Activated CD4-positive, alpha-beta memory T cell treated with anti-CD3 and anti-CD28 coated beads, Interleukin-2, amount 10 ng/mL, durations not matched to agents 7 days and 5 days (primary cell): ENCODE results near the gene PIN1. TPM values are rescaled to one million over a fixed set of nuclear protein-coding genes. Genes with fewer than 3 reads are reported as not detected.

Experiments used
- CTCF ChIA-PET: fragments of 350-600 bp; sonication (Branson Sonifier 250); formaldehyde crosslinking; loops from one replicate; lab custom pipeline; 2021; ENCODE audit warnings: antibody characterized with exemption, inconsistent platforms; lab: Charles Lee
- POLR2A ChIA-PET: fragments of 350-600 bp; sonication (Branson Sonifier 250); formaldehyde crosslinking; loops from one replicate; lab custom pipeline; 2021; ENCODE audit warnings: antibody characterized with exemption; lab: Charles Lee
- DNase-seq: peaks from one replicate; pipeline ENCODE4 v3.0.0-alpha.2; 2020
- H3K27ac Mint-ChIP-seq: one replicate; pipeline ENCODE4 v1.8.0; 2021; ENCODE audit warnings: mild to moderate bottlenecking, mixed read lengths
- H3K27me3 Mint-ChIP-seq: one replicate; pipeline ENCODE4 v1.8.0; 2021; ENCODE audit warnings: mixed read lengths
- H3K36me3 Mint-ChIP-seq: one replicate; pipeline ENCODE4 v1.8.0; 2021; ENCODE audit warnings: low read depth, mixed read lengths
- H3K4me1 Mint-ChIP-seq: one replicate; pipeline ENCODE4 v1.8.0; 2021; ENCODE audit warnings: mixed read lengths
- H3K4me3 Mint-ChIP-seq: one replicate; pipeline ENCODE4 v1.8.0; 2021; ENCODE audit warnings: mild to moderate bottlenecking, mixed read lengths
- H3K9me3 Mint-ChIP-seq: one replicate; pipeline ENCODE4 v1.8.0; 2021; ENCODE audit warnings: mixed read lengths
- total RNA-seq, 2 experiments: library from RNA; stranded (reverse); gene quantifications; one replicate each; pipeline ENCODE4 v1.2.3, GENCODE V29; 2021

PIN1 gene
- total RNA-seq, 2 experiments from 2014 or later: 96.0 to 97.0 TPM

DNA sequence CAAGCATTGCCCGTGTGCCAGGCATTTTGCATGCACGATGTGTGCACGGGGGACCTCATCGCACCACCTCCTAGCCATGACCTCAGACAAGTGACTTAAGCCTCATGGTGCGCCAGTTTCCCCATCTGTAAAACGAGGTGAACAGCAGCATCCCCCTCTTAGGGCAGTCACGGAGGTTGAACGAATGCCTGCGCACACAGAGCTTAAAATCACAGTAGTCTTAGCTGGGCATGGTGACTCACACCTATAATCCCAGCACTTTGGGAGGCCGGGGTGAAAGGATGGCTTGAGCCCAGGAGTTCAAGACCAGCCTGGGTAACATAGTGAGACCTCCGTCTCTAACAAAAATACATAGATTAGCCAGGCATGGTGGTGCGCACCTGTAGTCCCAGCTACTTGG lies 48.6 kb downstream of the PIN1 start:
- ChIA-PET POLR2A (no interaction called here), CTCF (no interaction called here)
- no peaks in the 10 kb centered on the region for H3K4me1 Mint-ChIP-seq

DNA sequence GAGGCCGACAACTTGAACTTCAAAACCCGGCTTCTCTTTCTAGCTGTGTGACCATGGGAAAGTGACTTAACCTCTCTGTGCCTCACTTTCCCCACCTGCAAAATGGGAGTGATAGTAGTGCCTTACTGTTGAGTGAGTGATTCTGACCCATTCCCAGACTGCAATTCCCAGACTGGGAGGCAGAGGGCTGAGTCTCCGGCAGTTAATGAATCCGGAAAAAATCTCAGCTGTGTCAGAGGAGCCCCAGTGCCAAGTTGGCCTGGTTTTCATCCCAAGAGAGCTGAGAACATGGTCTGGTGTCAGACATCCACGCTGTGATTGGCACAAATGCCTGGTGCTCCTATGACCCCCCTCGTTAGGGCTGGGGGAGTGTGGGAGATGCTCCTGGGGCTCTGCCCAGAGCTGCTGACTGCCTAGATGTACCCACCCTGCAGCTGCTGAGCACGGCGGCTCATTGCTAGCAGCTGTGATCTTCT lies 50.0 kb downstream of the PIN1 start:
- no peak for DNase-seq
- Mint-ChIP-seq H3K27ac (no peak overlapping the region), H3K36me3 (no peaks in the 10 kb centered on the region), H3K27me3 (peaks cover 3% of the 10 kb centered on the region), H3K9me3 (no peaks in the 10 kb centered on the region), H3K4me3 (no peak overlapping the region), H3K4me1 (no peaks in the 10 kb centered on the region)
- ChIA-PET CTCF (no interaction called here), POLR2A (no interaction called here)

More for the DNA sequence above, 48.6 kb downstream of the PIN1 start:
- Mint-ChIP-seq H3K9me3 (no peaks in the 10 kb centered on the region), H3K36me3 (no peaks in the 10 kb centered on the region), H3K27me3 (peaks cover 3% of the 10 kb centered on the region), H3K27ac (no peak overlapping the region), H3K4me3 (no peak overlapping the region)
- no peak for DNase-seq

DNA sequence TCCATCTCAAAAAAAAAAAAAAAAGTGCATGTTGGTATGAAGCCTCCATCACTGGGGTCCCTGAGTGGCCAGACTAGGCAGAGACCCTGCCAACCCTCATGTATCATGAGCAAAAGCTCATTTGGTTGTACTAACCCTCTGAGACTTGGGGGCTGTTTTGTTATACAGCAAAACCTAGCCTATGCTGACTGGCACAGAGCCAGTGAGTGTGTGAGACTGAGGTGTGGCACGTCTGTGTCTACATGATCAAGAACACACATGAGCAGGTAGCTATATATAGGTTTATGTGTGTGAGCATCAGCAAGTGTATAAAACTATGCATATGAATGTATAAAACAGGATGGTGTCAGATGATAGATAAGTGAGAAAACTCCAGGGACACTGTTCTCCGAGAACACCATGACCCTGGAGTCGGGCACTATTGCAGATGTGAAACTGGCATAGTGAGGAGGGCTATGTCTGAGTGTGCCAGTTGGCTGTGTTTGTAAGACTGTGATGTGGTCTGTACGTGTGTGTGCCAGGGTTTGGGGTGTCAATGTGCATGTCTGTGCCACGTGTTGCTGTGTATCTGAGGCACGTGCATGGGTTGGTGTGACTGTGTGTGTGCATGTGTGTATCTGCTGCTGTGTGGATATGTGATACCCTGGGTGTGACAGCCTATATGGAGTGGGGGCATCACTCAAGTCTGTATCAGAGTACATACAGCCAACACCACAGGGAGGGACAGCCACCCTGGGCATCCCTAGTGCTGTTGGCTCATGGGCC lies 56.7 kb downstream of the PIN1 start:
- CTCF ChIA-PET: interaction anchor here (0.6 kb wide), 1 partner anchor 533 kb away, joined by 3 read pairs; no protein-coding TSS in a partner anchor
- POLR2A ChIA-PET: no interaction called here
- Mint-ChIP-seq H3K4me1 (no peaks in the 10 kb centered on the region), H3K36me3 (no peaks in the 10 kb centered on the region), H3K27me3 (no peaks in the 10 kb centered on the region), H3K27ac (no peak overlapping the region), H3K4me3 (no peak overlapping the region), H3K9me3 (no peaks in the 10 kb centered on the region)
- no peak for DNase-seq

Other genes starting within 250 kb of the PIN1 start
- 10 to 100 TPM; 27.0 to 29.0 TPM for gene ZNF561, start 214.1 kb upstream of the PIN1 start, total RNA-seq
- 10 to 100 TPM; 18.8 to 22.5 TPM for gene ZNF562, start 160.2 kb upstream of the PIN1 start, total RNA-seq
- gene ZNF846, start 66.6 kb upstream of the PIN1 start, total RNA-seq: 1 to 10 TPM; 6.5 to 6.7 TPM
- gene FBXL12, start 16.2 kb upstream of the PIN1 start, total RNA-seq: 10 to 100 TPM; 18.3 to 20.6 TPM
- gene UBL5, start 7.4 kb upstream of the PIN1 start, total RNA-seq: 100 to 1,000 TPM; 339 to 372 TPM
- 10 to 100 TPM in 1 of 2 experiments, 1 to 10 TPM in 1; 9.7 to 10.5 TPM for gene OLFM2, start 101.2 kb downstream of the PIN1 start, total RNA-seq
- gene COL5A3, start 175.2 kb downstream of the PIN1 start, total RNA-seq: 1 to 10 TPM; 1.1 TPM
- not detected for gene RDH8, start 178.2 kb downstream of the PIN1 start, total RNA-seq